Kidney (tissue), 14 donors: ENCODE data around the gene NLGN4Y. TPM values are rescaled to one million over a fixed set of nuclear protein-coding genes. Genes with fewer than 3 reads are reported as not detected.

Source experiments
- DNase-seq, 5 donors: peaks; one replicate each; pipeline ENCODE4 v3.0.0-alpha.2; 2013 to 2020
- FAIRE-seq: peaks from 2 replicates; lab custom pipeline; 2012; peaks lifted over from hg19 to GRCh38; lab: Jason Lieb, UNC
- H3K27ac ChIP-seq, 2 donors: one replicate each; pipeline ENCODE4 v1.7.0; 2013; ENCODE audit warnings: low read depth in 2 of 2, low read length in 2 of 2, inconsistent platforms in 1 of 2
- H3K27me3 ChIP-seq: one replicate; pipeline ENCODE4 v1.7.1; 2013; ENCODE audit warnings: low read length, inconsistent platforms; ENCODE audit not compliant: control insufficient read depth, insufficient read depth
- H3K36me3 ChIP-seq, 3 donors: one replicate each; pipeline versions ENCODE4 v1.7.0 to v1.7.1; 2013; ENCODE audit warnings: low read length in 3 of 3, control low read depth in 1 of 3, inconsistent platforms in 1 of 3; ENCODE audit not compliant: insufficient read depth in 3 of 3, control insufficient read depth in 2 of 3
- H3K4me1 ChIP-seq, 3 donors: one replicate each; pipeline versions ENCODE4 v1.7.0 to v1.7.1; 2013; ENCODE audit warnings: low read length in 3 of 3, inconsistent platforms in 1 of 3, low read depth in 1 of 3; ENCODE audit not compliant: control insufficient read depth in 2 of 3, insufficient read depth in 2 of 3
- H3K4me3 ChIP-seq, 3 donors: one replicate each; pipeline versions ENCODE4 v1.7.0 to v1.8.1; 2013; ENCODE audit warnings: low read length in 3 of 3, control low read depth in 1 of 3, inconsistent platforms in 1 of 3
- H3K9ac ChIP-seq, 3 donors: one replicate each; pipeline versions ENCODE4 v1.7.0 to v1.7.1; 2013; ENCODE audit warnings: low read length in 3 of 3, control low read depth in 1 of 3, inconsistent platforms in 1 of 3
- H3K9me3 ChIP-seq, 3 donors: one replicate each; pipeline versions ENCODE4 v1.7.0 to v1.7.1; 2013; ENCODE audit warnings: low read length in 3 of 3, control low read depth in 1 of 3, inconsistent platforms in 1 of 3; ENCODE audit not compliant: control insufficient read depth in 2 of 3, insufficient read depth in 1 of 3
- intact Hi-C: fragments of 100-400 bp; cut with DNase I; formaldehyde crosslinking; loops from one replicate; pipeline ENCODE4 v1.11.1; 2022
- polyA plus RNA-seq: library from polyadenylated mRNA; stranded (reverse); fragments of 350-450 nt; fragmentation: Illumina TruSeq; extraction: RNeasy Lipid Tissue Mini Kit (QIAGEN cat#74804); gene quantifications from one replicate; pipeline ENCODE4 v1.2.3, GENCODE V29; 2014; ENCODE audit warnings: low read depth, low replicate concordance; ENCODE audit not compliant: insufficient read depth
- total RNA-seq: library from RNA; stranded (reverse); fragmentation: NEBNext Ultra II Directional; extraction: Animal tissue kit (Norgen Biotek cat#: 25700); gene quantifications from one replicate; pipeline ENCODE4 v1.2.1, GENCODE V29; 2021
- TF ChIP-seq, protein P1 (sequence below): IDR thresholded peaks from 3 replicates; pipeline ENCODE4 v1.5.1; 2012; ENCODE audit warnings: mild to moderate bottlenecking, moderate library complexity, borderline replicate concordance; ENCODE audit not compliant: insufficient read depth; ENCODE audit errors: extremely low read depth
- donor health status: control.
- donor health status: control.
- donor health status: control.
- donor health status: control.
- donor health status: control.
- donor health status: DM: yes; HTN: yes; CAD: no.
- donor health status: Normal renal cell carcinoma (clear cell type).

NLGN4Y gene
- total and polyA plus RNA-seq, 2 donors from 2014 or later: 3.7 TPM; not detected in 1

DNA sequence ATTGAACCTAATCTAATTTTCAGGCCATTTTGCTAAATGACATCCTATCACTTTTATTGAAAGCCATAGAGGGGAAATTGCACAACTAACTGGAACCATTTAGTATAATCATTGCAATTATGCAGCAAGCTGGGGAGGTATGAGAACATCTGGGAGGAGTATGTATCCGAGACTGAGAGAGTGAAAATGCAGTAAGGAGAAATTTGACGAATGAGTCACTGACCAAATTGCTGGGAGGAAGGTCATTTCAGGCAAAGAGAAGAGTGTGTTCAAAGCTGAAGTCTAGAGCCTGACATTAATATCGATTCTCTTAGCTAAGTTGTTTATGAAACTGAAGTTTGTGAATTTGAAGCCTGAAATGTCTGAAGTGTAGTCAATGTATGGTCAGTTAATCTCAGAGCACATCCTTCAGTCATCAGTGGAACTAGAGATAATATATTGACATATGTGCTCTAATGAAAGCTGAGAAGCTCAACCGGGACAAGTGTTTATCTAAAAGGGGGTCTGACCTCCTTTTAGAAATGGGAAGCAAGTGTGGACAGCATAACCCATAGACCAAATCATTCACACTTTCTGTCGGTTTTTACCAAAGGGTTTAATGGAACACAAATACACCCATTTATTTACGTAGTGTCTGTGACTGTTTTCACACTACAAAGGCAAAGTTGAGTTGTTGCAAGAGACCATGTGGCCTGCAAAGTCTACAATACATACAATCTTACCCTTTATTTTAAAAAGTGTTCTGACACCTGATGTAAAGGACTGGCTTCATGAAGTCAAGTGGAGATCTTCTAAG, 120.0 kb downstream of the NLGN4Y start:
- no peak overlapping the region for H3K9ac ChIP-seq
- H3K4me1 ChIP-seq: no peaks in the 10 kb centered on the region
- TF ChIP-seq, protein P1, sequence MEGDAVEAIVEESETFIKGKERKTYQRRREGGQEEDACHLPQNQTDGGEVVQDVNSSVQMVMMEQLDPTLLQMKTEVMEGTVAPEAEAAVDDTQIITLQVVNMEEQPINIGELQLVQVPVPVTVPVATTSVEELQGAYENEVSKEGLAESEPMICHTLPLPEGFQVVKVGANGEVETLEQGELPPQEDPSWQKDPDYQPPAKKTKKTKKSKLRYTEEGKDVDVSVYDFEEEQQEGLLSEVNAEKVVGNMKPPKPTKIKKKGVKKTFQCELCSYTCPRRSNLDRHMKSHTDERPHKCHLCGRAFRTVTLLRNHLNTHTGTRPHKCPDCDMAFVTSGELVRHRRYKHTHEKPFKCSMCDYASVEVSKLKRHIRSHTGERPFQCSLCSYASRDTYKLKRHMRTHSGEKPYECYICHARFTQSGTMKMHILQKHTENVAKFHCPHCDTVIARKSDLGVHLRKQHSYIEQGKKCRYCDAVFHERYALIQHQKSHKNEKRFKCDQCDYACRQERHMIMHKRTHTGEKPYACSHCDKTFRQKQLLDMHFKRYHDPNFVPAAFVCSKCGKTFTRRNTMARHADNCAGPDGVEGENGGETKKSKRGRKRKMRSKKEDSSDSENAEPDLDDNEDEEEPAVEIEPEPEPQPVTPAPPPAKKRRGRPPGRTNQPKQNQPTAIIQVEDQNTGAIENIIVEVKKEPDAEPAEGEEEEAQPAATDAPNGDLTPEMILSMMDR: no peak
- no peak for DNase-seq
- no peak for FAIRE-seq
- intact Hi-C loops: no loop called here
- H3K27ac ChIP-seq: no peak overlapping the region
- no peaks in the 10 kb centered on the region for H3K9me3 ChIP-seq
- no peaks in the 10 kb centered on the region for H3K27me3 ChIP-seq
- H3K4me3 ChIP-seq: no peak overlapping the region
- no peaks in the 10 kb centered on the region for H3K36me3 ChIP-seq

DNA sequence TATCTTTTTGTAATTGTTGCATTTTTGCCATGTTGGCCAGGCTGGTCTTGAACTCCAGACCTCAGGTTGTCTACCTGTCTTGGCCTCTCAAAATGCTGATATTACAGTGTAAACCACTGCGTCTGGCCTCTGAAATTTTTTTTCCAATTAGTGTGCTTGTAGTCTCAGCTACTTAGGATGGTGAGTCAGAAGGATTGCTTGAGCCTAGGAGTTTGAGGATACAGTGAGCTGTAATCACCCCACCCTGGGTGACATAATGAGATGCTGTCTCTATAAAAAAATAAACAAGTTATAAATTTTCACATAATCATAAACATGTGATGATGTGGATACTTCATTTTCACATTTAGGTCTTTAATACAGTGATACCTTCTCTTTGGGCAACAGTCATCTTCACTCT, 154.9 kb downstream of the NLGN4Y start:
- intact Hi-C loops: no loop called here
- FAIRE-seq: no peak

DNA sequence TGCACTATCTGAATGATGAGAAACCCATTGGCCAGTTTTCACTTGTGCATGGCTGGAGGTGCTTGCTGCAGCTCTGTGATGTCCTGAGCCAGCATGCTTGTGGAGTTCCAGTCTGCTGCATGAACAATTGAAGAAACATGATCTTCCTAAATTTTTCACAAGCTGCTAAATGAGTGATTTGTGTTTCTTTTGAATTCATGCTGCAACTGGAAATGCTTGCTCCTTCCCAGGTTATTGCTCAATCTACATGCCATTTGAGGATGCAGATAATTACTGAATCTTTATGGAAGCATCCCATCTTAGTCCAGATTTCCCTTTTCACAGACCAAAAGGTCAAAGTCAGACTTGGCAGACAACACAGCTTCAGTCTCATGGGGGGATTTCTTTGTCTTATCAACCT, 170.2 kb downstream of the NLGN4Y start:
- no peak for DNase-seq
- Histone ChIP-seq H3K27ac (no peak overlapping the region), H3K27me3 (no peaks in the 10 kb centered on the region), H3K36me3 (no peaks in the 10 kb centered on the region), H3K4me3 (no peak overlapping the region), H3K9ac (no peak overlapping the region), H3K9me3 (no peaks in the 10 kb centered on the region), H3K4me1 (no peaks in the 10 kb centered on the region)
- intact Hi-C loops: no loop called here
- FAIRE-seq: no peak
- TF ChIP-seq, protein P1: no peak

More for the DNA sequence above, 154.9 kb downstream of the NLGN4Y start:
- Histone ChIP-seq H3K27me3 (no peaks in the 10 kb centered on the region), H3K9me3 (no peaks in the 10 kb centered on the region), H3K4me3 (no peak overlapping the region), H3K4me1 (no peaks in the 10 kb centered on the region), H3K36me3 (no peaks in the 10 kb centered on the region), H3K9ac (no peak overlapping the region), H3K27ac (no peak overlapping the region)
- no peak for DNase-seq
- TF ChIP-seq, protein P1: no peak
